ENCODE measurements around the gene SLC22A31.

Gene SLC22A31

DNA sequence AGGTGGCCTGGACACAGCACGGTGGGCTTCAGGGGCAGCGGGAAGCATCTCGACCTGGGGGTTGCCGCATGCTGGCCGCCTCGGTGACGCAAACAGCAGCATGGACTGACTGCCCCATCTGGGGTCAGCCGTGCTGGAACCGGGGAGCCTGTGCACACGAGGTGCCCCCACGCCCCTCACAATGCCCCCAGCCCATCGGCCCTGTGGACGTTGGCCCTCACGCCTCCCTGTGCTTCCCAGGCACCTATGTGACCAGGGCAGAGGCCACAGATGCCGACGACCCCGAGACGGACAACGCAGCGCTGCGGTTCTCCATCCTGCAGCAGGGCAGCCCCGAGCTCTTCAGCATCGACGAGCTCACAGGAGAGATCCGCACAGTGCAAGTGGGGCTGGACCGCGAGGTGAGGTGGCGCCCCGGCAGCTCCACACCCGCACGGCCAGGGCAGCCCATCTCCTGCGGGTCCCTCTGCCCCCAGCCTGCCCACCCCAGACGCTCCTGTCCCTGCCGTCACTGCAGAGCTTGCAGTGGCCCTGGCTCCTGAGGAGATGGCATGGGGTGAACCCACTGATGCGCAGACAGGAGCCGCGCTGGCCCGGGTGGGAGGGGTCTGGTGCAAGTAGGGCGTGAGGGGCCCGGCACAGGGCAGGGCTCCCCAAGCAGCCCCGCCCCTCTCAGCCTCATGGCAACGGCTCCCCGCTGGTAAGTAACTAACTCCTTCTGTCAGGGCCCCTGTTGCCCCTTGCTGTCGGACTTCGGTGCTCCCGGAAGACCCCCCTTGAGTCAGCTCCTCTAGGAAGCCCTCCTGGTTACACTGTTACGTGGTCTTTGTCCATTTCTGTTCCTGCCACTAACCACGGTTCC, 15.2 kb downstream of the SLC22A31 start:
- H3K4me3 ChIP-seq: no peak overlapping the region
- no peak overlapping the region for H3K27ac ChIP-seq

DNA sequence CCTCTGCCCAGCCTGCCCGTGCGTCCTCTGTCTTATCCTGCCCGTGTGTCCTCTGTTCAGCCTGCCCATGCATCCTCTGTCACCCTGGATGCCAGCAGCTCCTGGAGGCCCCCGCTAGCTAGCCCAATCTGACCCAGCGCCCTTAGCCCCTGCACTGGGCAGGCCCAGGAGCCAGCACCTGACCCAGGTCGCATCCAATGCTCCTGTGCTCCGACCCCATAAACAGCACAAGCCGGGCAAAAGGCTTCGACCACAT, 15.7 kb downstream of the SLC22A31 start:
- no peak overlapping the region for H3K4me3 ChIP-seq
- H3K27ac ChIP-seq: no peak overlapping the region

DNA sequence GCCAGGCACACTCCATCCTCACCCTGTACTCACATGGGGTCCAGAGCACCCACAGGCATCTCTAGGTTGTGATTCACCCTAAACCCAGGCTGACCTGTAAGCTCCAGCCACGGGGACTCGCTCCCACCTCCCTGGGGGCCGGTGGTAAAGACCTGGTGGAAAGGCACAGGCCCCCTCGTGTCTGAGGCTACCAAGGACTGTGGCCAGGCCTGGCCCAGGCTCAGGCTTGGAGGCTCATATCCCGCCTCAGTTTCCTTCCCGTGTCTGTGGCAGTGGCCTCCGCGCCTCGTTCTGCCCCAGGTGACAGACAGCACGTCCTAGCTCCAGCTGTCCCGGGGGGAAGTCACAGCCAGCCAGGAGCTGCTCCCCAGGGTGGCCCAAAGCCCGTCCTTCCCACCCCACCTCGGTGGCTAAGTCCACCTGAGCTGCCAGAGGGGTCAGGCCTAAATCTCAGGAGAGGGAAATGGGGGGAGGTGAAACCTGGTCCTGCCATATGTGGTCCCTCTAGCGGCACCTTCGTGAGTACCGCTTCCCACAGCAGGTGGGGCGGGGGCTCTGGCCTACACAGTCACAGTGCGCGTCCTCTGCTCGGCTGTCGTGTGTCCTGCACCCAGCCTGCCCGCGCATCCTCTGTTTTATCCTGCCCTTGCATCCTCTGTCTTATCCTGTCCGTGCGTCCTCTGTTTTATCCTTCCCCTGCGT, 16.2 kb downstream of the SLC22A31 start:
- Histone ChIP-seq H3K27ac (no peak overlapping the region), H3K4me3 (no peak overlapping the region)

DNA sequence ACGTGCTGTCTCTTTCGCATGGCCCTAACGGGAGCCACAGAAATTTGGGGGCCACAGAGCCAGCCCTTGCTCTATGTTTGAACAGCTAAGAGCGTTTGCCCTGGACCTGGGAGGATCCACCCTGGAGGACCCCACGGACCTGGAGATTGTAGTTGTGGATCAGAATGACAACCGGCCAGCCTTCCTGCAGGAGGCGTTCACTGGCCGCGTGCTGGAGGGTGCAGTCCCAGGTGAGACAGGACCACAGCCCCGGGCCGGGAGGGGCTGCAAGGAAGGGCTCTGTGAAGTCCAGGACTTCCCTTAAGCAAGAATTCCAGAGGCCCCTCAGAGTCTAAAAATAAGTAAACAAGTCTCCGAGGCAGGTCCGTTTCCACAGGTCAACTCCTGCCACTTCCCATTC, 16.9 kb downstream of the SLC22A31 start:
- Histone ChIP-seq H3K27ac (no peak overlapping the region), H3K4me3 (no peak overlapping the region)

DNA sequence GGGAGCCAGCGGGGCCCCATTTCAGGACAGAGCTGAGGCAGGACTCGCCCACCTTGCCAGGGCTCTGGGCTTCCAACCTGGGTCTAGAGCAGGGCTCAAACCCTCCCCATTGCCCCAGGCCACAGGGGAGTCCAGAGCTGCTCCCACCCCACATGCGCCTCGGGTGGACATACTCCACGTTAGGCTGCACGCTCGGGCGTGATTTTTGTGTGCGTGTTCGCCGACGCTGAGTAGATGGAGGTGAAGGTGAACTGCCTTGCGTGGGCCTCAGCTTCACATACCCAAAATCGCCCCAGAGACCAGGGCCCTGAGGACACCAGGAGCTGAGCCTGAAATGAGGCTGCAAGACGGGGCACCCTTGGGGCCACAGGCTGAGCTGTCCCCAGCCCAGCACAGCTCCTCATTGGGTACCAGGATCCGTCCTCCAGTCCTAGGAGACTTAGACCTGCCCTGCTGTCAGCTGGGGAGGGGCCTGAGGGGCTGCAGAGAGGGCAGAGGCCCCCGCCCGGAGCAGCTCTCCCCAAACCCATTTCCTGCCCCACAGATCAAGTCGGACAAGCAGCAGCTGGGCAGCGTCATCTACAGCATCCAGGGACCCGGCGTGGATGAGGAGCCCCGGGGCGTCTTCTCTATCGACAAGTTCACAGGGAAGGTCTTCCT, 20.6 kb downstream of the SLC22A31 start:
- Histone ChIP-seq H3K4me3 (no peak overlapping the region), H3K27ac (no peak overlapping the region)

DNA sequence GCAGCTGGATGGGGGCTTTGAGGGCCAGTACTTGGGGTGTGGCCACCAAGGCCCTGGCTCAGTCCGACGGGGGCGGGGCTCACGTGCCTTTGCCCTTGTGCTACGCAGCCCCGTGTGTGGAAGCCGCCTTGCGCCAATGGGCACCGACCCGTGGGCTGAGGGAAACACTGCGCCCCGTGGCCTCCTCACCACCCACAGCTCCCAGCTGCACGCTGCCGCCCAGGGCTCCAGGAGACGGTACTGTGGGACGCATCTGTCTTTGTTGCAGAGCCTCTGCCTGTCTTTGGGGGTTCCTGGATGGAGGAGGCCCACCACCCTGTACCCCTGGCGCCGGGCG, 21.2 kb downstream of the SLC22A31 start:
- Histone ChIP-seq H3K27ac (no peak overlapping the region), H3K4me3 (no peak overlapping the region)

DNA sequence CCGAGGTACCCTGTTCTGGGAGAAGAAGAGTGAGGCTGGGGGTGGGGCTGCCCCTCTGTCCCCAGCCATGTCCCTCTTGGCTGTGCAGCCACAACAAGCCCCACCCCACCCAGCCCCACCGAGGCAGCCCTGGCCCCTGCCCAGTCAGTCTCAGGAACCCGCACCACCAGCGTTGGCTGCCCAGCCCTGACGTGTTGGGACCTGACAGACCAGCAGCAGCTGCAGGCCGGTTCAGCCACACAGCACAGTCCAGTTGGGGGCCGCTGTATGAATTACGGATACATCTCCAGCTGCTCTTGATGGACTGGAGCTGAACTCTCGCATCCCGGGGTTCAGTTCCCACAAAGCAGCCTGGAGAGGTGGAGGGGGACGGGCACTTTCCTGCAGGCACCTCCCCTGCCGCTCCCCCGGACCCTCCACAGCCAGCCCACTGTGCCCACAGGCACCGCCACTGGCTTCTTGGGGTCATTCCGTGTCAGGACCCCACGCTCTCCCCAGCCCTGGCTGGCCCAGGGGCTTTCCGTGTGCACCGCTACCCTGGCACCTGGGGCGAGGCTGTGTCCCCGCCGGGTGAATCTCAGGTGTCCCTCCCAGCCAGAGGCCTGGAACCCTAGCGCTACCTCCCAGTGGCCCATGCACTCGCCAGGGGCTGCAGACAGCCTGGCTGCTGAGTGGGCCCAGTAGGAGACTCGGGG, 21.7 kb downstream of the SLC22A31 start:
- Histone ChIP-seq H3K27ac (no peak overlapping the region), H3K4me3 (no peak overlapping the region)

DNA sequence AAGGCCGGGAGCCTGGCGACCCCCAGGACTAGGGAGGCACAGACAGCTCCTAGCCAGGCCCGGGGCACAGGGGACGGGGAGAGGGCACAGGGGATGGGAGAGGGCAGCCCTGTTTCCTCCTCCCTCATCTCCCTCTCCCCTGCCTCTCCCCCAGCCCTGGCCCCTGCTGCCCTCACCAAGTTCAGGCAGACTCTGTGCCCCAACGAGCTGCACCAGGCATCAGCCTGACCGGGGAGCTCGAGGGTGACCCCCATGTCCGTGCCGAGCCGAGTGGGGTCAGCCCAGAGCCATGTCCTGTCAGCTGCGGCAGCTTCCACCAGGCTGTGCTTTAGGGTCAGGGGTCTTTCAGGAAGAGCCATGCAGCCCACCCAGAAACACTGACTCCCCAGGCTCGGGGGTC, 22.8 kb downstream of the SLC22A31 start:
- Histone ChIP-seq H3K4me3 (no peak overlapping the region), H3K27ac (no peak overlapping the region)

DNA sequence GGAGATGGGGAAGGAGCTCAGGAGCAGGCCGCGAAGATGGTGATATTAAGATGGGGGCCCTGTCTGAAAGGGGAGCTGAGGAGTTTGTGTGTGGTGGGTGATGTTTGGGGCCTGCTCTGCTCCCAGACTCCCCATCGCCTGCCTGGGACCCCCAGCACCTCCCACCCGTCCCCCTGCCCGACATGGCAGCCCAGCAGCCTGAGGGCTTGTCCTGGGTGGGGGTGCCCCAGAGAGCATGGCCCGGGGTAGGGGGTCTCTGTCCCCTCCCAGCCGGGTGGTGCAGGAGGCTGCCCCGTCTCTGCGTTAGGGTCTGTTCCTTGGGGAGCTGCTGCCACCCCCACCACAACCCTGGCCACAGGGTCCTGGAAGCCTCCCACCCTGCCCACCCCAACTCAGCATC, 23.6 kb downstream of the SLC22A31 start:
- Histone ChIP-seq H3K4me3 (no peak overlapping the region), H3K27ac (no peak overlapping the region)

DNA sequence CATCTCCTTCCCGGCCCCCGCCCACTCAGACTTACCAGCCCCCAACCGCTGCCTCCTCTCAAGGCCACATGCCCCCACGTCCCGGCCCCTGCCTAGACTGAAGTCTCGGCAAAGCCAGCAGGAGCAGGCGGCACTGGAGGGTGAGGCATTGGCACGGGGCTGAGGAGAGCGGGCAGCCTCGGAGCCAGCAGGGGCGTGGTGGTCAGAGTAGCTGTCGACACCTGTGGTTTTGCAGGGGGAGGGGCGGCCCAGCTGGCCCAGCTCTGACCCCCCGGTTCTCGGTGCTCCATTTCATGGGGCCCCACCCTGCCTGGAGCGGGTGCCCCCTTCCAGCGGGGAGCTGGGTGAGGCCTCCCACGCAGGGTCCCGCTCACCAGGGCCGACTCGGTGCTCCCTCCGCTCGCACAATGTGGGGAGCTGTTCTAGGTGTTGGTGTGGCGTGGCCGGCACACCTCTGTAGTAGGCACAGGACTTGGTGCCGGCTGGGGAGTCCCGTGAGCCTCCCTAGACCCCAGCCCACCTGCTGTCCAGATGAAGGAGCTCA, 24.1 kb downstream of the SLC22A31 start:
- Histone ChIP-seq H3K4me3 (no peak overlapping the region), H3K27ac (no peak overlapping the region)

DNA sequence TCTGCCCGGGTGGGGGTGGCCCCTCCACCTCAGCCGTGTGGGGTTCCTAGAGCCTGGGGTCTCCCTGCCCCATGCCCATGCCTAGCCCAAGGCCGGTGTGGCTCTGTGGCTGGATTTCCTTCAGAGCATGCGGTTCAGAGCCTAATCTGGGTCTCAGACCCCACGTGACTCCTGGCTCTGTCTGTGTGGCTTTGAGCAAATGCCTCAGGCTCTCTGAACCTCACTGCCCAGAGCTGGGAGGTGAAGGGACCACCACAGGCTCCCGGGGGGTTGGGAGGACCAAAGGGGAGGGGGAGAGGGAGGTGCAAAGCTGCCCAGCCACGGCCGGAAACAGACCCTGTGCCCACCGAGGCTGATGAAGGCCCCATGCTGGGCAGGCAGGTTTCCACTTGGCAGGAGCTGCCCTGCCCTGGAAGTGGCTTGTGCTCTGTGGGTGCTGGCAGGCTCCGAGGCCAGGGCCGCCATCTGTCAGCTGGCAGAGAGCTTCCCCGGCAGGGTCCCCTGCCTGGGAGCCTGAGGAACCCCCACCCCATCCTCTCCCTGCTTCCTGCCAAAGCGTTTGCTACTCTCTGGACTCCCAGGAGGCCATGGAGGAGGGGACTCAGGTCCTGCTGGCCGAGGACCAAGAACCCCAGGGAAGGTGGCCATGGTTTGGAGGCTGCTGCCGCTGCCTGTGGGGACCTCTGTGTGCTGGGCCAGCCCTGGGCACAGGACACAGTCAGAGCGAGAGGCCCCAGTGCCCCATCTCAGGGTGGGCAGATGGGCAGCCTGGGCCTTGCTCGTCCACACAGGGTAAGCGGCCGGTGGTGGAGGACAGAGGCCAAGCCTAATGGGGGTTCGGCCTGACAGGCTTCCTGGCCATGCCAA, 24.8 kb downstream of the SLC22A31 start:
- Histone ChIP-seq H3K4me3 (no peak overlapping the region), H3K27ac (no peak overlapping the region)

DNA sequence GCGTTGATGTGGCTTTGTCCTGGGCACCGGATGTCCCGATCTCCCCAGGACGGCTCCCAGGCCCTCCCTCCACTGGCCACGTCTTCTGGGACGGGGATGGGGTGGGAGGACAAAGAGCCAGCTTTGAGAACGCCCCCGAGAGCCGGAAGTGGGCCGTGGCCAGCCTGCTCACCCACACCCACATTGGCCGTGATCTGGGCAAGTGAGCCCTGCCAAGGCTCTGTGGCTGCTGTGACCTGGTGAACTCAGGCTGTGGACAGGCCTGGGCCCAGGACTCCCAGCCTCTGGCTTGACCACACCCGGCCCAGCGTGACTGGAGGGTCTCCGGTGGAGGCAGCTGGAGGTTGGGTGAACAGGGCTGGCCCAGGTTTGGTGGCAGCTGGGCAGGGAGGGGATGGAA, 25.5 kb downstream of the SLC22A31 start:
- H3K4me3 ChIP-seq: no peak overlapping the region

DNA sequence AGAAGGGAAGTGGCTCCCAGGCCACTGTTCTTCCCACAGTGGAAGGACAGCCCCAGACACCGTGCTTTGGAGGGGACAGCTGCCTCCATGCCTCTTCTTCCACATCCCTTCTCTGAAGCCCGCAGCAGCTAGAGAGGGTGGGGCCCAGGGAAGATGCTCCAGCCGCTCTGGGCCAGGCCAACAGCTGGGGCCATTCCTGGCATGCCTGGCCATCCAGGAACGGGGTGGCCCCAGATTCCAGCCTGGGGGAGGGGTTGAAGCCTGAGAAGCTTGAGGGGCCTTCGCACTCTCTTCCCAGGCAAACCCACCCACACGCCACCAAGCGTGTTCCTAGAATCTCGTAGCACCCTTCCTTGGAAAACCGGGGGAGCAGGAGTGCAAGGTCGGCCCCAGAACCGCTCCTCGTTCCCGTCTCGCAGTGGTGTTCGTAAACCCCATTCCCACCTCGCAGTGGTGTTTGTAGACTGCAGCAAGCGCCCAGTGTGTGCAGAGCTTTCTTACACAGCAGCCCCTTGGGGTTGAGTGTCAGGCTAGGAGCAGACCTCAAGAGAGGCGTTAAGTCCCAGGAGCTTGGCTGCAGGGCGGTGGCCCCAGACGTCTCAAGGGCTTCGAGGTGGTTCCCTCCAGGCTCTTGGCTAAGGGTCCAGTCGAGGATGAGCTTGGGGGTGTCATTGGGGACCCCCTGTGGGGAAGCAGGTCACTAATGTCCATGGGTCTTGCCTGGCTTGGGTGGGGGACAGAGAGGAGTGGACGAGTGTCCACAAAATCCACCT, 26.1 kb downstream of the SLC22A31 start:
- Histone ChIP-seq H3K27ac (no peak overlapping the region), H3K4me3 (no peak overlapping the region)

More for the DNA sequence above, 25.5 kb downstream of the SLC22A31 start:
- H3K27ac ChIP-seq: no peak overlapping the region

DNA sequence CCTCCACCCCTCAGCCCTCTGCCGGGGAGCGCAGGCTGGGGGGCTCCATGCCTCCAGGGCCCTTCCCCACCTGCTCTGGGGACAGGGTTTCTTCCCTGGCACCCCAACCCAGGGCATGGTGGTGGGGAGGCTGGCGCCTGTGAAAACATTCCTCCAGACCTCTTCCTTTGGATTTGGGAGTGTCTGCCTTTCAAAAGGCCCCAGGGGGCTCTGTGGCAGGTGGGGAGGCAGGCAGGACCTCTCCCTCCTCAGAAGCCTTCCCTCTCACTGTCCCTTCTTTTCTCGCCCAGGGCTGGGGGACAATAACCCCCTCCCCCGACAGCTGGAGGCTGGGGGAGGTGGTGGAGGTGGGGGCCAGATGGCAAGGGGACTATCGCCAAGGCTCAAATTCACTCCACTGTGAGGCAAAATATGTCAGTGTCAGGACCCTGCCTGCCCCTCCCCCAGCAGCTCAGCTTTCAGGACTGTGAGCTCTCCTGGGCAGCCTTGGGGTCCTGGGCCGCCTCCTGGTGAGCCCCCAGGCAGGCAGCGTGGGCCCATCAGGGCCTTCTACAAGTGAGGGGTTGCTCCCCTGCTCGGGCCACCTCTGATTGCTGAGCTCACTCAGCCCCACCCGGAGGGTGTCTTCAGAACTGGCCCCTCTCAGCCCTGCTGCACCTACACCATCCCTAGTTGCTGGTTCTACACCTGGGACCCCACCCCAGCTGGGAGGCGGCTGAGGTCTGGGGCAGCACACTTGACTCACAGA, 27.0 kb downstream of the SLC22A31 start:
- H3K4me3 ChIP-seq: no peak overlapping the region
- no peak overlapping the region for H3K27ac ChIP-seq

DNA sequence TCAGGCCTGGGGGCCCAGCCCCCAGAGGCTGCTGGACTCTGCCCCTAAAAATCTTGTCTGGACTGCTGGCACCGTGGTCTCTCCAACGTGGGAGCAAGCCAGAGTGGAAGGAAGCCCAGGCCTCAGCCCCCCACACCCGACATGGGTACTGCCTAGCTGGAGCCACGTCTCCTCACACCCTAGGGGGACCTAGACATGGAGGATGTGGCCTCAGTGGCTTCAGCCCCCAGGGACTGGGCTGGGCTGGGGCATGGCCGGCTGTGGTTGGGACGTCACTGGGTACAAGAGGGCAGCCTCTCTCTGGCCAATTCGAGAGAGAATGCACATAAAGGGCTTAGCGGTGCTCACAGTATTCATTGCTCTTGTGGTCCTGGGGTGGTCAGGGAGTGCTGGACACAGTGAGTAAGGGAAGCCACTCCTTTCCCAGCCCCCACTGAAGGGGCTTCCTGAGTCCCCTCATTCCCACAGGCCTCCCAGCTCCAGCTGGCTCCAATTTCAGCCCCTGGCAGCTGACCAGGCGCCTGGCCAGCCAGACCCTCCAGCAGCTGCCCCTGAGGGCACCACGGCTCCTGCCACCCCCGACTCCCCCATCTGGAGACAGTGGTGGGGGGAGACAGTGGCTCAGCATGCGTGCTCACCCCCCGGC, 27.7 kb downstream of the SLC22A31 start:
- Histone ChIP-seq H3K27ac (no peak overlapping the region), H3K4me3 (no peak overlapping the region)

DNA sequence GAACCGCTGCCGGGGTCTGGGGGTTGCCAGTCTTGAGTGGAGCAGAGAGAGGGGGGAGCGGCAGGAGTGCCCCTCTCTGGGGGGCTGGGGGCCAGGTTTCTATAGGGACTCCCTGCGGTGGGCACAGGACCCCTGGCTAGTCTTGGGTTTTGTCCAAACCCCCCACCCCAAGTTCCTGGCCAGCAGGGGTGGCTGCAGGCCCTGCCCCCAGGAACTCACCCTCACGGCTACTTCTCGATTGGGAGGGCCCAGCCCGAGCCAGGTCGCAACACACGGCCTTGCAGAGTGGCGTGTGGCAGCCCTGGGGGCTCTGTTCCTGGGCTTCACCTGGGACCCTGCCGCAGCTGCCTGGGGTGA, 28.2 kb downstream of the SLC22A31 start:
- H3K4me3 ChIP-seq: no peak overlapping the region
- no peak overlapping the region for H3K27ac ChIP-seq

Data from skin epidermis (tissue), 12 donors.